Stimulated activated CD8-positive, alpha-beta memory T cell treated with anti-CD3 and anti-CD28 coated beads, Interleukin-7, amount 100 ng/mL, for 4 hours (primary cell): Measurements from ENCODE around the gene TMEM44.
"Not testable (repeated sequence)": the region's sequence is repeated elsewhere in the genome, so short reads cannot be mapped to it uniquely, and the experiment has no call there.

Source experiments
- DNase-seq, 2 donors: peaks; one replicate each; pipeline ENCODE4 v3.0.0-alpha.2; 2020; ENCODE audit warnings: low read depth in 2 of 2

TMEM44 gene

DNA sequence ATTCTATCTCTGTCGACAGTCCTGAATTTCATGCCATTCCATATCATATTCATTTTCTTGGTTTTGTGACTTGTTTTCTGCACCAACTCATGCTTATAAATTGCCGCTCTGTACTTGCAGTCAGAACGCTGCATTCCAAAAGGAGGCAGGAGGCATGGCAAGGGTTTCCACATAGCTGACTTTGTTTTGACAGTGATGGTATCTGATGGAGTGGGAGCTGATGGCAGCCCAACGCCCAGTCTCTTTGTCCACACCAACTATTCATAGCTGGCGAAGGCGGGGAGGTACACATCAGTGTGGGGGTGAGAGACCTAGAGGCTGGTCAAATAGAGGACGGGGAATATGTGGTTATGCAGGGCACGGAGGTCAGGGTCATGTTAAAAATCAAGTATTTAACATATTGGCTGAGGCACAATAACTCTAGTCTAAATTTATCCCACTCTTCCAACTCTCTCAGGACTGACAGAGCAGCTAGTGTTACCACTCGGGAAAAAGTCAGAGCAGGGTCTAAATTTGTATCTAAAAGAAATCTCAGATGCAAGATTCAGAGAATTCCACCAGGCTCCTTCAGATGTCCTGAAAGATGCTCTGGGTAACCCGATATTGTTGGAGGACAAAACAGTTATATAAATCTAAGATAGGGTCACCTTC is 78.6 kb downstream of the TMEM44 start:
- DNase-seq = no peak

GRCh38 chr3:194552327-194552949 is 80.8 kb downstream of the TMEM44 start:
- no peak for DNase-seq

DNA sequence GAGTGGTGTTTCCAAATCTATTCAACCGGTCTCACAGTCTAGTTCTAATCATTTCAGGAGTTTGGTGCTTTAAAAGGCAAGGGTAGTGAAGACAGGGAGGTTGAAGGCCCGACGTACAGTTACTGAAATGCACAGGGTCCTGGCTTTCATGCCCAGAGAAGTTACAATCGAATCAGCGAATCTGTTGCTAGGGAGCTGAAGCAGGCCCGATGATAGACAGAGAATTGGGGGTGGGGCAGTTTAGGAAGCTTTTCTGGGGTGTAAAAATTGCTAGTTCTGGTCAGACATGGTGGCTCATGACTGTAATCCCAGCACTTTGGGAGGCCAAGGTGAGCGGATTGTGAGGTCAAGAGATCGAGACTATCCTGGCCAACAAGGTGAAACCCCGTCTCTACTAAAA is 83.4 kb downstream of the TMEM44 start:
- no peak for DNase-seq

DNA sequence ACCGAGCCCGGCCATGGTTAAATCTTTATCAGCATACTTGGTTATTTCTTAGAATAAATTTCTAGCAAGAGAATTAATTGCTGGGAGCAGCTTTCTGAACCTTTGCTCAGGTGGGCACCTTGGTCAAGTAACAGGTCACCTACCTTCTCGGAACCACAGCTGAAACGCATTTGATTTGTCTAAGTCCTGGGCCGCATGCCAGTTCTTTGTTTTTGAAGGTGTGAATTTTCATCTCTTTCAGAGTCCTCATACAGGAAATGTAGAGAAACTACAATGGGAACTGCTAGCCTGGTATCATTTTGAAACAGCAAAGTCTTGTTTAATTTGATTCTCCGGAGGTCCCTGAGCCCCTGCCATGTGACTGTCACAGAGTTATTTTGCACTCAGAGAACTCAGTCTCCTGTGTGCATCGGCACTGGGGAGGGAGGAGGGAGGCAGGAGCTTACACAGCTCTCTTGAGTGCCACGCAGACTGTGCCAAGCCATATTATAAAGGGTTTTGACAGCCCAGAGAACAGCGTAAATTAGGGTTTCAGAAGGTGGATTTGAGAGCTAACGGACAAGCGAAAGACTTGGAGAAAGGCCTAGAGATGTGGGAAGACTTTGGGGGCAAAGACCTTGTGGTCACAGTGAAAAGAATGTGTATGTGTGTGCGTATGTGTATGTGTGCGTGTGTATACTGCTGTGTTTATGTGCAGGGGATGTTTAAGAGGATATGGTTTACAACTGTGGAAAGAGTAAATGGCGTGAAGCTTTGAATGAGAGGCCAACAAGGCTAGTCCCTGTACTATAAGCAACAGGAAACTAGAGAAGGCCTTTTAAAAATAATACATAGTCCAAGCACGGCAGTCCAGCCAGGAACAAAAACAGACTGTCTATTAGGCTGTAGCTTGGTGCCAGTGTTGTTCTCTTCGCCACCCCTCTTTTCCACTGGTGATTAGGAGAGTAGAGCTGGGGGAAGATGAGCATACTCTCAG is 84.6 kb downstream of the TMEM44 start:
- no peak for DNase-seq

DNA sequence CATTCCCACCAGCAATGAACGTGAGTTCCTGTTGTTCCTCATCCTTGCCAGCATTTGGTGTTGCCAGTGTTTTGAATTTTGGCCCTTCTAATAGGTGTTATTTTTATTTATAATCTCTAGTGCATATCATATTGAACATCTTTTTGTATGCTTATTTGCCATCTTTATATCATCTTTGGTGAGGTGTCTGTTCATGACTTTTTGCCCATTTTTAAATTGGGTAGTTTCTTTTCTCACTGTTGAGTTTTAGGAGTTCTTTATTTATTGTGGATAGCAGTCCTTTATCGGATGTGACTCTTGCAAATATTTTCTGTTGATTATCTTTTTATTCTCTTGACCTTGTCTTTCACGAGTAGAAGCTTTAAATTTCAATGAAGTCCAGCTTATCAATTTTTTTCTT is 86.2 kb downstream of the TMEM44 start:
- DNase-seq = no peak

- DNase-seq = not testable (repeated sequence)
Measured at GRCh38 chr3:194545538-194545937, 87.7 kb downstream of the TMEM44 start.

- no peak for DNase-seq
Measured at GRCh38 chr3:194543550-194543949, 89.7 kb downstream of the TMEM44 start.

DNA sequence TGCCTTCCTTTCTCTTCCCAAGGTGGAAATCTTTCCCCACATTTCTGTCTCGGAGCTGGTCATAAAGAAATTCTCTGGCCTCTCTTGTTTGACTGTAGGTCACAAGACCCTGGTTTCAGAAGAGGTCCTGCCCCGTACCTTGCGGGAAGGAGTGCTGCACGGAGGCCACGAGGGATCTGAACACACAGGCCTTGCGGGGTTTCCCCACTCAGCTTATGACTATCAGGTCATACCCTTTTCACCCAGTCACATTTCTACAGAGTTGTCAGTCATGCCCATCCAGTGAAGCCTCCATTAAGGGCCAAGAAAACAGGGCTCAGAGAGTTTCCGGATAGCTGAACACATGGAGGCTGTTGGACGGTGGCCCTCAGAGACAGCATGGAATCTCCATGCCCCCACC is 91.7 kb downstream of the TMEM44 start:
- no peak for DNase-seq

- DNase-seq = no peak
Measured at GRCh38 chr3:194540274-194540905, 92.8 kb downstream of the TMEM44 start.

DNA sequence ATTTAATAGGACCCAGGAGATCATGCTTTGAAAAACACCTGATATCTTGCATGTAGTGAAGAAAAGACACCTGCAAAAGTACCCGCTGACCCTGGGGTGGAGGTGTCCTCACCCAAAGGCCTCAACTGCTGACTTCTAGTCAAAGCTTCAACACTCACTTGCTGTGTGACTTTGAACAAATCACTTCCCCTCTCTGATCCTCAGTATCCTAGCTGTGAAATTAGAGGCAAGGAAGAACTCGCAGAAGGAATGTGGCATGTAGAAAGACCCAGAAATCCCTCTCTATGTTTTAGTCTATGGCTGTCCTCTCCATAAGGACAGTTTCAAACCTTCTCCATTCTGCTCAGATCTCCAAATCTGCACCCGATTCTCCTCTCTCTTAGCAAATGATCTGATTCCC is 93.7 kb downstream of the TMEM44 start:
- DNase-seq = no peak

GRCh38 chr3:194537732-194538247 is 95.4 kb downstream of the TMEM44 start:
- DNase-seq = no peak
